Adrenal gland (tissue), 12 donors: ENCODE measurements around the gene PSMD14. TPM values are rescaled to one million over a fixed set of nuclear protein-coding genes. Genes with fewer than 3 reads are reported as not detected.

Experiments
- DNase-seq, 7 donors: peaks; one replicate each; pipeline ENCODE4 v3.0.0-alpha.2; 2019 to 2020
- H3K27ac ChIP-seq, 5 donors: fragments of 200-600 bp; sonication (generic) in 4 of 5; 1 replicate in 3 of 5; 2 replicates in 2 of 5; pipeline versions ENCODE4 v1.5.1 to v1.8.0; 2016 to 2020; ENCODE audit warnings: mild to moderate bottlenecking in 1 of 5
- H3K27me3 ChIP-seq: fragments of 200-600 bp; 2 replicates; pipeline ENCODE4 v1.8.0; 2021
- H3K36me3 ChIP-seq, 2 donors: fragments of 200-600 bp; replicated peaks in 1 of 2; 1 replicate in 1 of 2; 2 replicates in 1 of 2; pipeline versions ENCODE4 v1.5.1 to v1.8.0; 2018 to 2022
- H3K4me1 ChIP-seq, 2 donors: fragments of 200-600 bp; replicated peaks in 1 of 2; 1 replicate in 1 of 2; 2 replicates in 1 of 2; pipeline versions ENCODE4 v1.5.1 to v1.8.0; 2018 to 2021
- H3K4me3 ChIP-seq, 4 donors: fragments of 200-600 bp; sonication (generic) in 3 of 4; one replicate each; pipeline ENCODE4 v1.5.1; 2016 to 2018
- H3K9me3 ChIP-seq, 3 donors: fragments of 200-600 bp; sonication (generic) in 1 of 3; replicated peaks in 1 of 3; 1 replicate in 2 of 3; 2 replicates in 1 of 3; pipeline versions ENCODE4 v1.5.1 to v1.8.0; 2016 to 2021
- POLR2A ChIP-seq, 2 donors: fragments of 450-650 bp; IDR thresholded peaks; one replicate each; pipeline ENCODE4 v1.6.1; 2017; ENCODE audit warnings: antibody characterized with exemption in 2 of 2, mild to moderate bottlenecking in 2 of 2, moderate library complexity in 1 of 2
- WGBS, 4 donors: extraction: QIAGEN DNeasy Blood & Tissue Kit in 2 of 4; methylation state at CpG; one replicate each; pipeline versions ENCODE4 v1.1.5 to v1.1.7; 2013 to 2017; 5-methylcytosine and 5-hydroxymethylcytosine counted together
- intact Hi-C, 2 donors: fragments of 100-400 bp; cut with DNase I; formaldehyde crosslinking; loops; one replicate each; pipeline versions ENCODE4 v1.14.1 to v1.15.0; 2022 to 2023
- polyA plus RNA-seq, 3 donors: library from polyadenylated mRNA; stranded (reverse); fragments of 200-250 nt in 2 of 3; fragments of 350-450 nt in 1 of 3; fragmentation: Illumina TruSeq in 1 of 3; extraction: RNeasy Lipid Tissue Mini Kit (QIAGEN cat#74804) in 1 of 3; gene quantifications; one replicate each; pipeline ENCODE4 v1.2.3, GENCODE V29; 2013 to 2014
- total RNA-seq, 9 donors: library from RNA; depleted of rRNA in 4 of 9; stranded (reverse); fragments of >200 nt in 4 of 9; fragments of 120-200 nt in 1 of 9; fragmentation: NEBNext Ultra II Directional in 1 of 9; extraction: Animal tissue kit (Norgen Biotek cat#: 25700) in 1 of 9; gene quantifications; one replicate each; pipeline versions ENCODE4 v1.1.0 to v1.2.4, GENCODE V29; 2013 to 2023
- TF ChIP-seq, protein P1 (sequence below), 6 experiments: fragments of 450-650 bp in 4 of 6; fragments of 200-600 bp in 2 of 6; sonication (generic) in 1 of 6; IDR thresholded peaks; 1 replicate in 5 of 6; 2 replicates in 1 of 6; pipeline versions ENCODE4 v1.5.1 to v1.8.0; 2016 to 2021; ENCODE audit warnings: antibody characterized with exemption in 6 of 6, mild to moderate bottlenecking in 2 of 6, moderate library complexity in 1 of 6
- donor health status: healthy with polysubstance abuse.
- donor health status: Bipolar disorder and iron deficiency.
- donor health status: DM: yes; HTN: yes; CAD: no.
- donor health status: DM: no; HTN: no; CAD: no.
- donor health status: DM: no; HTN: no; CAD: no.
- donor health status: DM: yes; HTN: yes; CAD: no.

Gene PSMD14
- total and polyA plus RNA-seq, 12 donors, result 19.8 to 182 (median 50.2) TPM

- 6 to 18% (median 11%) methylated on average over 27 to 69 of the region's 69 CpGs for WGBS, 4 donors
- peaks cover 49% of the 10 kb centered on the region for H3K27me3 ChIP-seq
- H3K9me3 ChIP-seq, result no peaks in the 10 kb centered on the region
- TF ChIP-seq, protein P1, sequence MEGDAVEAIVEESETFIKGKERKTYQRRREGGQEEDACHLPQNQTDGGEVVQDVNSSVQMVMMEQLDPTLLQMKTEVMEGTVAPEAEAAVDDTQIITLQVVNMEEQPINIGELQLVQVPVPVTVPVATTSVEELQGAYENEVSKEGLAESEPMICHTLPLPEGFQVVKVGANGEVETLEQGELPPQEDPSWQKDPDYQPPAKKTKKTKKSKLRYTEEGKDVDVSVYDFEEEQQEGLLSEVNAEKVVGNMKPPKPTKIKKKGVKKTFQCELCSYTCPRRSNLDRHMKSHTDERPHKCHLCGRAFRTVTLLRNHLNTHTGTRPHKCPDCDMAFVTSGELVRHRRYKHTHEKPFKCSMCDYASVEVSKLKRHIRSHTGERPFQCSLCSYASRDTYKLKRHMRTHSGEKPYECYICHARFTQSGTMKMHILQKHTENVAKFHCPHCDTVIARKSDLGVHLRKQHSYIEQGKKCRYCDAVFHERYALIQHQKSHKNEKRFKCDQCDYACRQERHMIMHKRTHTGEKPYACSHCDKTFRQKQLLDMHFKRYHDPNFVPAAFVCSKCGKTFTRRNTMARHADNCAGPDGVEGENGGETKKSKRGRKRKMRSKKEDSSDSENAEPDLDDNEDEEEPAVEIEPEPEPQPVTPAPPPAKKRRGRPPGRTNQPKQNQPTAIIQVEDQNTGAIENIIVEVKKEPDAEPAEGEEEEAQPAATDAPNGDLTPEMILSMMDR (IDR thresholded peaks at IDR 0.05), result no peak
- no peak for TF ChIP-seq POLR2A (IDR thresholded peaks at IDR 0.05)
- no peaks in the 10 kb centered on the region for H3K36me3 ChIP-seq
- H3K4me1 ChIP-seq, result peaks cover 14 to 32% of the 10 kb centered on the region in 2 donors
- H3K27ac ChIP-seq, result no peak overlapping the region
- H3K4me3 ChIP-seq, result peak overlapping the region in 2 of 4 donors; percentile 36 to 45
- peak in 4 of 7 donors; percentile 23 to 38 (median 28) for DNase-seq
- intact Hi-C loops, result loop anchor here in 1 of 2 donors (5.0 kb wide), 1 partner anchor 107 kb away; the partner anchor contains the start of gene PSMD14
These were observed 106.1 kb downstream of the PSMD14 start for GRCh38 chr2:161414042-161415033.

- no peak for TF ChIP-seq POLR2A (IDR thresholded peaks at IDR 0.05)
- TF ChIP-seq, protein P1 (IDR thresholded peaks at IDR 0.05), result no peak
- WGBS, 4 donors, result 21 to 28% (median 22%) methylated on average over 28 to 29 of the region's 29 CpGs
- no peak for DNase-seq
- Histone ChIP-seq H3K9me3 (no peaks in the 10 kb centered on the region), H3K4me1 (peaks cover 14 to 32% of the 10 kb centered on the region in 2 donors), H3K36me3 (no peaks in the 10 kb centered on the region), H3K4me3 (peak overlapping the region in 2 of 4 donors; percentile 36 to 45), H3K27me3 (peaks cover 59% of the 10 kb centered on the region), H3K27ac (no peak overlapping the region)
- intact Hi-C loops, result no loop called here
These were observed 107.1 kb downstream of the PSMD14 start for GRCh38 chr2:161415034-161415986.

GRCh38 chr2:161415987-161416707 is 107.9 kb downstream of the PSMD14 start, which contains the start of gene TBR1:
TSS of gene TBR1 (plus strand) at chr2:161416297. CDS start at chr2:161416411, 114 bp downstream.
- no peaks in the 10 kb centered on the region for H3K9me3 ChIP-seq
- H3K27ac ChIP-seq, result no peak within 1 kb of the TSS
- peak within 1 kb of the TSS in 2 of 4 donors; percentile 36 to 45 for H3K4me3 ChIP-seq
- no peaks in the 10 kb centered on the region for H3K36me3 ChIP-seq
- WGBS, 4 donors, result 14 to 17% (median 15%) methylated on average over 13 to 16 of the region's 16 CpGs
- no peak for DNase-seq
- TF ChIP-seq, protein P1 (IDR thresholded peaks at IDR 0.05), result no peak
- TF ChIP-seq POLR2A (IDR thresholded peaks at IDR 0.05), result no peak
- H3K4me1 ChIP-seq, result peaks cover 14 to 32% of the 10 kb centered on the region in 2 donors
- H3K27me3 ChIP-seq, result peaks cover 67% of the 10 kb centered on the region
- intact Hi-C loops, result no loop called here
